Endothelial cell of umbilical vein (primary cell): ENCODE data around the gene CYP26C1. TPM values are rescaled to one million over a fixed set of nuclear protein-coding genes. Genes with fewer than 3 reads are reported as not detected.
A peak's percentile ranks its signal among the peaks of the same experiment; 100 is the strongest.

Experiments used
- BruUV-seq: library from RNA; stranded (reverse); fragments of 400-500 nt; replicated peaks from 2 replicates; lab custom pipeline; 2021; lab: Mats Ljungman, UMichigan
- CTCF ChIA-PET: fragments of 300-600, 350-600 bp; sonication (Branson Sonifier 250); formaldehyde crosslinking; loops from one replicate; lab custom pipeline; 2021; ENCODE audit warnings: antibody characterized with exemption, inconsistent platforms; lab: Charles Lee
- POLR2A ChIA-PET: fragments of 300-600, 350-600 bp; sonication (Branson Sonifier 250); formaldehyde crosslinking; loops from one replicate; lab custom pipeline; 2021; ENCODE audit warnings: antibody characterized with exemption, inconsistent platforms; lab: Charles Lee
- DNase-seq: peaks from one replicate; pipeline ENCODE4 v3.0.0-alpha.2; 2011; ENCODE audit warnings: low read depth, low spot score
- FAIRE-seq: peaks from 2 replicates; lab custom pipeline; 2011; peaks lifted over from hg19 to GRCh38; lab: Jason Lieb, UNC
- H2AFZ ChIP-seq: 2 replicates; pipeline ENCODE4 v1.6.0; 2012; ENCODE audit warnings: low read depth, low read length, control low read depth, inconsistent platforms
- H3K27ac ChIP-seq: 2 replicates; pipeline ENCODE4 v1.5.1; 2011; ENCODE audit warnings: low read depth, mild to moderate bottlenecking, control low read depth, low read length, moderate library complexity; ENCODE audit not compliant: insufficient read depth
- H3K27me3 ChIP-seq, 2 experiments: 2 replicates each; pipeline versions ENCODE4 v1.6.0 to v1.6.1; 2011; ENCODE audit warnings: low read length in 2 of 2, mixed read lengths in 1 of 2; ENCODE audit not compliant: control insufficient read depth in 2 of 2, insufficient read depth in 2 of 2
- H3K36me3 ChIP-seq, 2 experiments: 2 replicates in 1 of 2; 3 replicates in 1 of 2; pipeline ENCODE4 v1.5.1; 2011; ENCODE audit warnings: low read length in 2 of 2, mild to moderate bottlenecking in 1 of 2, moderate library complexity in 1 of 2; ENCODE audit not compliant: control insufficient read depth in 2 of 2, insufficient read depth in 2 of 2; ENCODE audit errors: extremely low read depth in 1 of 2
- H3K4me1 ChIP-seq: 3 replicates; pipeline ENCODE4 v1.5.1; 2011; ENCODE audit warnings: mild to moderate bottlenecking, low read length; ENCODE audit not compliant: control insufficient read depth, insufficient read depth; ENCODE audit errors: extremely low read depth
- H3K4me2 ChIP-seq: 2 replicates; pipeline ENCODE4 v1.6.1; 2011; ENCODE audit warnings: low read length, control low read depth, mixed read lengths; ENCODE audit not compliant: insufficient read depth
- H3K4me3 ChIP-seq, 3 experiments: fragments of 200-600 bp in 1 of 3; sonication (generic), shearing (Covaris generic) in 1 of 3; replicated peaks in 1 of 3; 2 replicates each; pipeline ENCODE4 v1.5.1; 2011 to 2016; ENCODE audit warnings: control low read depth in 3 of 3, low read length in 3 of 3, mild to moderate bottlenecking in 2 of 3, inconsistent platforms in 1 of 3, low read depth in 1 of 3, moderate library complexity in 1 of 3; ENCODE audit not compliant: insufficient read depth in 1 of 3
- H3K79me2 ChIP-seq: 2 replicates; pipeline ENCODE4 v1.6.0; 2012; ENCODE audit warnings: low read length, inconsistent platforms; ENCODE audit not compliant: control insufficient read depth, insufficient read depth
- H3K9ac ChIP-seq: replicated peaks from 2 replicates; pipeline ENCODE3; 2011; ENCODE audit warnings: low read length, control low read depth; ENCODE audit not compliant: insufficient read depth; ENCODE audit errors: extremely low read depth
- H3K9me1 ChIP-seq: replicated peaks from 3 replicates; pipeline ENCODE4 v1.6.0; 2011; ENCODE audit warnings: mild to moderate bottlenecking, low read length; ENCODE audit not compliant: control insufficient read depth, insufficient read depth; ENCODE audit errors: extremely low read depth
- H3K9me3 ChIP-seq: replicated peaks from 2 replicates; pipeline ENCODE4 v1.5.1; 2012; ENCODE audit warnings: low read length, inconsistent platforms; ENCODE audit not compliant: control insufficient read depth, insufficient read depth
- H4K20me1 ChIP-seq: replicated peaks from 2 replicates; pipeline ENCODE3; 2011; ENCODE audit warnings: mild to moderate bottlenecking, low read length; ENCODE audit not compliant: control insufficient read depth, insufficient read depth; ENCODE audit errors: extremely low read depth
- CTCF ChIP-seq, 2 donors: IDR thresholded peaks; 1 replicate in 1 of 2; 2 replicates in 1 of 2; pipeline ENCODE4 v1.5.1; 2011; ENCODE audit warnings: low read length in 2 of 2, mild to moderate bottlenecking in 2 of 2, moderate library complexity in 2 of 2, control low read depth in 1 of 2, inconsistent platforms in 1 of 2, low read depth in 1 of 2; ENCODE audit not compliant: insufficient read depth in 1 of 2; ENCODE audit errors: extremely low read depth in 1 of 2
- EZH2 ChIP-seq: IDR thresholded peaks from 2 replicates; pipeline ENCODE4 v1.6.1; 2012; ENCODE audit warnings: borderline replicate concordance, low read depth, mild to moderate bottlenecking, moderate library complexity, low read length, inconsistent platforms; ENCODE audit not compliant: severe bottlenecking
- JUN ChIP-seq: IDR thresholded peaks from 2 replicates; pipeline ENCODE4 v1.6.1; 2011; ENCODE audit warnings: borderline replicate concordance, low read depth; ENCODE audit not compliant: insufficient read length, insufficient read depth
- MAX ChIP-seq: IDR thresholded peaks from 2 replicates; pipeline ENCODE4 v1.6.1; 2011; ENCODE audit not compliant: insufficient read depth, insufficient read length
- MYC ChIP-seq: IDR thresholded peaks from one replicate; pipeline ENCODE4 v1.6.1; 2011; ENCODE audit warnings: mild to moderate bottlenecking, low read depth, low read length
- POLR2AphosphoS5 ChIP-seq: IDR thresholded peaks from 2 replicates; pipeline ENCODE4 v1.6.1; 2012; ENCODE audit warnings: low read depth, mild to moderate bottlenecking, control low read depth, low read length, moderate library complexity; ENCODE audit not compliant: insufficient read depth
- dilution Hi-C: fragments of 300-500 bp; cut with MboI; formaldehyde crosslinking; loops from one replicate; pipeline ENCODE4 v1.15.0; 2019; ENCODE audit warnings: low sequenced_read_pairs; ENCODE audit not compliant: extremely low pct_ligation_motif_present
- intact Hi-C: fragments of 100-400 bp; cut with micrococcal nuclease; formaldehyde crosslinking; loops from one replicate; pipeline ENCODE4 v1.10.0; 2022
- polyA plus RNA-seq, 4 experiments: library from polyadenylated mRNA; depleted of rRNA in 3 of 4; stranded (reverse) in 3 of 4; unstranded in 1 of 4; fragments of >200 nt; gene quantifications; 2 replicates each; pipeline versions ENCODE4 v1.2.1 to v1.2.3, GENCODE V29; 2011 to 2012; ENCODE audit warnings: missing spikeins in 1 of 4
- total RNA-seq: library from RNA; stranded (reverse); gene quantifications from 2 replicates; pipeline ENCODE4 v1.2.3, GENCODE V29; 2021

The CYP26C1 gene
- total and polyA plus RNA-seq, 2 donors (not counting 3 experiments of a cell fraction or from before 2014, with no cell fraction given) = 0.12 to 3.0 TPM

- H3K9me1 ChIP-seq = no peaks in the 10 kb centered on the region
- ChIA-PET POLR2A (no interaction called here), CTCF (no interaction called here)
- intact Hi-C loops (loop anchor here (10.0 kb wide), 1 partner anchor 217 kb away; the partner anchor contains the start of gene EXOC6), dilution Hi-C loops (no loop called here)
- peaks cover 9 to 43% of the 10 kb centered on the region in 2 experiments for H3K36me3 ChIP-seq
- no peaks in the 10 kb centered on the region for H3K9me3 ChIP-seq
- H4K20me1 ChIP-seq = no peaks in the 10 kb centered on the region
- DNase-seq (no peak), FAIRE-seq (no peak)
- no peak overlapping the region for H2AFZ ChIP-seq
- no peak for TF ChIP-seq MYC
- no peak for TF ChIP-seq JUN
- TF ChIP-seq CTCF (IDR thresholded peaks at IDR 0.05; ENCODE audit: extremely low read depth in 1 of 2, insufficient read depth in 1 of 2, low read depth in 1 of 2, low read length in 2 of 2) = no peak
- peak; percentile 6 for TF ChIP-seq POLR2AphosphoS5
- no peak for TF ChIP-seq EZH2
- no peak for TF ChIP-seq MAX
- peaks cover 4% of the 10 kb centered on the region for H3K4me1 ChIP-seq
- H3K27me3 ChIP-seq = no peaks in the 10 kb centered on the region
- no peak overlapping the region for H3K9ac ChIP-seq
- no TSS peak for BruUV-seq
- no peaks in the 10 kb centered on the region for H3K79me2 ChIP-seq
- H3K27ac ChIP-seq = no peak overlapping the region
- H3K4me3 ChIP-seq = no peak overlapping the region
- peak overlapping the region; percentile 3 for H3K4me2 ChIP-seq
These were observed 1.3 kb downstream of the CYP26C1 start for GRCh38 chr10:93061594-93062513.
